Esophagus (tissue), 2 donors: ENCODE data around the gene KCNV2. TPM values are rescaled to one million over a fixed set of nuclear protein-coding genes. Genes with fewer than 3 reads are reported as not detected.

Experiments
- H3K27ac ChIP-seq, 2 donors: one replicate each; pipeline ENCODE4 v1.5.1; 2013; ENCODE audit warnings: low read depth in 2 of 2, mild to moderate bottlenecking in 2 of 2, inconsistent platforms in 1 of 2, low read length in 1 of 2, moderate library complexity in 1 of 2
- H3K27me3 ChIP-seq, 2 donors: one replicate each; pipeline ENCODE4 v1.6.1; 2013; ENCODE audit warnings: low read length in 2 of 2, control low read depth in 1 of 2, mild to moderate bottlenecking in 1 of 2; ENCODE audit not compliant: insufficient read depth in 2 of 2, control insufficient read depth in 1 of 2
- H3K36me3 ChIP-seq, 2 donors: one replicate each; pipeline ENCODE4 v1.6.1; 2013; ENCODE audit warnings: low read length in 1 of 2; ENCODE audit not compliant: control insufficient read depth in 2 of 2, insufficient read depth in 2 of 2
- H3K4me1 ChIP-seq, 2 donors: one replicate each; pipeline ENCODE4 v1.6.1; 2013; ENCODE audit warnings: low read length in 1 of 2; ENCODE audit not compliant: control insufficient read depth in 2 of 2, insufficient read depth in 2 of 2
- H3K4me3 ChIP-seq, 2 donors: one replicate each; pipeline ENCODE4 v1.5.1; 2013; ENCODE audit warnings: low read length in 2 of 2, mild to moderate bottlenecking in 2 of 2, low read depth in 1 of 2, moderate library complexity in 1 of 2
- H3K9me3 ChIP-seq, 2 donors: one replicate each; pipeline ENCODE4 v1.6.1; 2013; ENCODE audit warnings: mild to moderate bottlenecking in 2 of 2, low read depth in 1 of 2, low read length in 1 of 2, moderate library complexity in 1 of 2; ENCODE audit not compliant: control insufficient read depth in 2 of 2, insufficient read depth in 1 of 2
- WGBS, 2 donors: extraction: QIAGEN DNeasy Blood & Tissue Kit; methylation state at CpG; one replicate each; pipeline ENCODE4 v1.1.7; 2013; 5-methylcytosine and 5-hydroxymethylcytosine counted together
- polyA plus RNA-seq, 2 donors: library from polyadenylated mRNA; stranded (reverse); fragments of 200-250 nt; gene quantifications; one replicate each; pipeline ENCODE4 v1.2.3, GENCODE V29; 2013
- donor health status: healthy with polysubstance abuse.
- donor health status: Bipolar disorder and iron deficiency.

The KCNV2 gene
- polyA plus RNA-seq, 2 donors: not detected

GRCh38 chr9:2711716-2712115 is 5.6 kb upstream of the KCNV2 start:
- H3K9me3 ChIP-seq: no peaks in the 10 kb centered on the region
- no peaks in the 10 kb centered on the region for H3K27me3 ChIP-seq
- WGBS, 2 donors: 90 to 93% methylated on average over 6 of the region's 6 CpGs
- H3K4me3 ChIP-seq: no peak overlapping the region
- no peak overlapping the region for H3K27ac ChIP-seq
- no peaks in the 10 kb centered on the region for H3K4me1 ChIP-seq
- no peaks in the 10 kb centered on the region for H3K36me3 ChIP-seq

- Histone ChIP-seq H3K4me3 (no peak overlapping the region), H3K27ac (no peak overlapping the region), H3K4me1 (no peaks in the 10 kb centered on the region), H3K36me3 (peaks cover 0 to 12% of the 10 kb centered on the region in 2 donors), H3K27me3 (no peaks in the 10 kb centered on the region), H3K9me3 (peaks cover 0 to 5% of the 10 kb centered on the region in 2 donors)
- WGBS, 2 donors: 98% methylated on average over 66 to 69 of the region's 69 CpGs
Measured at GRCh38 chr9:2718001-2718697, 839 bp downstream of the KCNV2 start.

DNA sequence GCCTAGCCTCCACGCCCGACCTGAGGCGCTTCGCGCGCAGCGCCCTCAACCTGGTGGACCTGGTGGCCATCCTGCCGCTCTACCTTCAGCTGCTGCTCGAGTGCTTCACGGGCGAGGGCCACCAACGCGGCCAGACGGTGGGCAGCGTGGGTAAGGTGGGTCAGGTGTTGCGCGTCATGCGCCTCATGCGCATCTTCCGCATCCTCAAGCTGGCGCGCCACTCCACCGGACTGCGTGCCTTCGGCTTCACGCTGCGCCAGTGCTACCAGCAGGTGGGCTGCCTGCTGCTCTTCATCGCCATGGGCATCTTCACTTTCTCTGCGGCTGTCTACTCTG is 1.4 kb downstream of the KCNV2 start:
- Histone ChIP-seq H3K4me1 (no peaks in the 10 kb centered on the region), H3K27me3 (no peaks in the 10 kb centered on the region), H3K9me3 (peaks cover 0 to 5% of the 10 kb centered on the region in 2 donors), H3K4me3 (no peak overlapping the region), H3K27ac (no peak overlapping the region), H3K36me3 (peaks cover 0 to 12% of the 10 kb centered on the region in 2 donors)
- 98% methylated on average over 29 of the region's 29 CpGs for WGBS, 2 donors

GRCh38 chr9:2720179-2720654 is 2.9 kb downstream of the KCNV2 start:
- Histone ChIP-seq H3K27ac (no peak overlapping the region), H3K27me3 (no peaks in the 10 kb centered on the region), H3K9me3 (peaks cover 0 to 5% of the 10 kb centered on the region in 2 donors), H3K4me1 (no peaks in the 10 kb centered on the region), H3K4me3 (no peak overlapping the region), H3K36me3 (peaks cover 0 to 12% of the 10 kb centered on the region in 2 donors)
- 71 to 91% methylated on average over 1 of the region's 1 CpG for WGBS, 2 donors

GRCh38 chr9:2722715-2723114 is 5.4 kb downstream of the KCNV2 start:
- Histone ChIP-seq H3K27ac (no peak overlapping the region), H3K36me3 (peaks cover 0 to 10% of the 10 kb centered on the region in 2 donors), H3K4me1 (peaks cover 0 to under 1% of the 10 kb centered on the region in 2 donors), H3K9me3 (peaks cover 0 to 5% of the 10 kb centered on the region in 2 donors), H3K27me3 (no peaks in the 10 kb centered on the region), H3K4me3 (no peak overlapping the region)
- 69 to 70% methylated on average over 2 of the region's 2 CpGs for WGBS, 2 donors

DNA sequence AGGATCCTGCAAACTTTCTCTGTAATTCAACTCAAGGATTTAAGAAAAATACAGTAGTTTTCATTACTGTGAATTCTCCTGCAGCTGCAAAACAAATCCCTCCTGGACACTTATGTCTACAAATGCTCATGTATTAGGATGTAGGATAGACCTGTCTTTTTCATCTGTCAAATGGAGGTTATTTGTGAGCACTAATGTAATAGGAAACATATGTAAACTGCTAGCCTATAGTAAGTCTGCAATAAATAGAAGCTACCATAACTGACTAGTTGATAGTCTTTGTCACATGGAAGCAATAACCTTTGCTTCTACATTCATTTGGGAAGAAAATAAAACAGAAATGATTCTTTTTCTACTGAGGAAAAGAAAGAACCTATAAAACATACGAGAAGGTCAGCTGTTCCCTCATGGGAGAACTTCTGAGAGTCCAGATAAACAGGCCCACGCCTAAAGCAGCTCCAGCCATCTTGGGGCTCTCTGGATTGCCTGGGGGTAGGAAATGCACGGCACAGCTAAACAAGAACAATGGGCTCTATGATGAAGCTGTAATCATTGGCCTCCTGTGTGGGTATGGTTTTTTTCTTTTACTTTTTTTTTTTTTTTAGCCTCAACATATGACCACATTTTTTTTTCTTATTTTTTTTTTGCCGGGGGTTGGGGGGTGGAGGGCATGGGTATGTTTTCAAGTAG is 6.2 kb downstream of the KCNV2 start:
- Histone ChIP-seq H3K27ac (no peak overlapping the region), H3K4me1 (peaks cover 0 to 2% of the 10 kb centered on the region in 2 donors), H3K9me3 (peaks cover 0 to 3% of the 10 kb centered on the region in 2 donors), H3K27me3 (no peaks in the 10 kb centered on the region), H3K36me3 (peaks cover 0 to 2% of the 10 kb centered on the region in 2 donors), H3K4me3 (no peak overlapping the region)
- WGBS, 2 donors: 71 to 77% methylated on average over 4 of the region's 4 CpGs

DNA sequence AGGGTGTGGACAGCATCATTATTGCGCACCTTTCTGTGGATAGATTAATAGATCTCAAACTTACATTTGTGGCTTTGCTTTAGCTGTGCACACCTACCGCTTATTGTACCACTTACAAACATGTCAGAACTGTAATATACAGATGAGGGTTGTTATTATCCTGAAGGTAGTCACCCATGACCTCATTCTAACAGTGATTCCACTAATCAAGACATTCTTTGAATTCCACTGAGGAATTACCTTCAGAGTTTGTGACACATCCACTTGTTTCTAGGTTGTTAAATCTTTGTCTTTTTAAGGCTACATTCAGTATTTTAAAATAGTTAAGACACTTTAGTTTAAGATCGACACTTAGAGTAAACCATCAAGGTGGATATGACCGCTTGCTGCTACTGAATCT is 7.8 kb downstream of the KCNV2 start:
- H3K27ac ChIP-seq: no peak overlapping the region
- H3K27me3 ChIP-seq: no peaks in the 10 kb centered on the region
- no peaks in the 10 kb centered on the region for H3K36me3 ChIP-seq
- H3K4me1 ChIP-seq: peaks cover 0 to 2% of the 10 kb centered on the region in 2 donors
- H3K4me3 ChIP-seq: no peak overlapping the region
- no peaks in the 10 kb centered on the region for H3K9me3 ChIP-seq
- WGBS, 2 donors: 84 to 90% methylated on average over 4 of the region's 4 CpGs

DNA sequence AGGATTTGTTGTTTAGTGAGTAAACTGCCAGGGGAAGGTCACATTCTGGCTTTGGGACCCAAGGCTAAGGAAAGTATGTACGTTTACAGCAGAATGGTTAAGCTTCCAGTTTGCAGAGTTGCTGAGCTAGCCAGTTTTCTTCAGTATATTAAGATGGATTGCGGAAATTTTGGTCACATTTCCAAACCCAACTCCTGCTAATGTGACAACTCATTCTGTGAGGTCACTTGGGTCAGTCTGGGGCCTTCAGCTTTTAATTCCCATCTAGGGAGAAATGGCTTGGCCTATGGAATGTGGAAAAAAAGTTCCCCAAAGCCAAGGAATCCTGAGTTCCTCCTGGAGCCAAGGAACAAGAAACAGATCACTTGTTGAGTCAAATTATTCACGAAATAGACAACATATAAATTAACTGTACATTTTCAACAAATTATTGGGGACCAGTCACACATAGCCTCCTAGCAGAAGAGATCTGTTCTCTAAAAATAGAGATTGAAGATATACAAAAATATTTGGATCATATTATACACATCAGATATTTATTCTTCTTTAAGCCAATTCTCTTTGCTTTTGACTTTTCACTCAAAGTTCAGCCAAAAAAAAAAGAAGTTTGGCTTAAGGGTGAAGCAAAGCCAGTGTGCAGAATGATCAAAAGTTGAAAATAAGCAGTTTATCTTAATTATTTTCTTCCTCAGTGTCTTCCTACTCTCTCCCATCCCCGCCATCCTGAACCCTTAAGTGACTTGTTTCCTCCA is 8.8 kb downstream of the KCNV2 start:
- Histone ChIP-seq H3K36me3 (no peaks in the 10 kb centered on the region), H3K4me1 (peaks cover 0 to 2% of the 10 kb centered on the region in 2 donors), H3K9me3 (no peaks in the 10 kb centered on the region), H3K27ac (no peak overlapping the region), H3K4me3 (no peak overlapping the region), H3K27me3 (no peaks in the 10 kb centered on the region)
- WGBS, 2 donors: 70 to 77% methylated on average over 4 of the region's 4 CpGs

- Histone ChIP-seq H3K9me3 (no peaks in the 10 kb centered on the region), H3K4me3 (no peak overlapping the region), H3K27me3 (no peaks in the 10 kb centered on the region), H3K27ac (no peak overlapping the region), H3K36me3 (no peaks in the 10 kb centered on the region), H3K4me1 (peaks cover 0 to 2% of the 10 kb centered on the region in 2 donors)
- WGBS, 2 donors: 80 to 86% methylated on average over 13 of the region's 13 CpGs
Measured at GRCh38 chr9:2726650-2727340, 9.5 kb downstream of the KCNV2 start.
